Pulmonary artery endothelial cell (primary cell): ENCODE measurements around the gene ARMS2. TPM values are rescaled to one million over a fixed set of nuclear protein-coding genes. Genes with fewer than 3 reads are reported as not detected.

Experiments used
- DNase-seq: peaks from one replicate; pipeline ENCODE4 v3.0.0-alpha.2; 2011; ENCODE audit warnings: low read depth, low spot score
- total RNA-seq: library from RNA; depleted of rRNA; stranded (reverse); fragments of >200 nt; gene quantifications from 2 replicates; pipeline ENCODE4 v1.2.3, GENCODE V29; 2014

The ARMS2 gene
- total RNA-seq, 1 donor from 2014 or later: not detected

GRCh38 chr10:122450353-122450990 is 4.0 kb upstream of the ARMS2 start:
- DNase-seq: no peak

GRCh38 chr10:122454071-122454470 is 382 bp upstream of the ARMS2 start:
- DNase-seq: no peak

- no peak for DNase-seq
Observed at GRCh38 chr10:122455376-122456079, 1.1 kb downstream of the ARMS2 start.

- no peak for DNase-seq
Observed at GRCh38 chr10:122457934-122458333, 3.5 kb downstream of the ARMS2 start.

- no peak for DNase-seq
Observed at GRCh38 chr10:122458693-122459092, 4.2 kb downstream of the ARMS2 start.

- DNase-seq: no peak
Observed at GRCh38 chr10:122459561-122460273, 5.3 kb downstream of the ARMS2 start.

- DNase-seq: no peak
Observed at GRCh38 chr10:122460891-122461293, 6.4 kb downstream of the ARMS2 start.

- DNase-seq: peak; percentile 22
Observed at GRCh38 chr10:122461367-122461728, 6.9 kb downstream of the ARMS2 start, which contains the start of gene HTRA1. Gene HTRA1, plus strand, starts transcription at chr10:122461553. Its CDS starts 100 bp downstream, at chr10:122461653.

- no peak for DNase-seq
Observed at GRCh38 chr10:122461729-122462532, 7.5 kb downstream of the ARMS2 start.

GRCh38 chr10:122462533-122463465 is 8.3 kb downstream of the ARMS2 start:
- DNase-seq: no peak

GRCh38 chr10:122463466-122464249 is 9.2 kb downstream of the ARMS2 start:
- DNase-seq: no peak

GRCh38 chr10:122464250-122464510 is 9.7 kb downstream of the ARMS2 start:
- DNase-seq: no peak

GRCh38 chr10:122464586-122464985 is 10.1 kb downstream of the ARMS2 start:
- DNase-seq: no peak

- DNase-seq: no peak
Observed at GRCh38 chr10:122465401-122466040, 11.1 kb downstream of the ARMS2 start.

- no peak for DNase-seq
Observed at GRCh38 chr10:122466951-122467381, 12.5 kb downstream of the ARMS2 start.

GRCh38 chr10:122467701-122468100 is 13.2 kb downstream of the ARMS2 start:
- DNase-seq: no peak

- DNase-seq: no peak
Observed at GRCh38 chr10:122468307-122468925, 14.0 kb downstream of the ARMS2 start.

- DNase-seq: peak; percentile 37
Observed at GRCh38 chr10:122468926-122469781, 14.7 kb downstream of the ARMS2 start.
